Measurements from ENCODE around the gene NUMB.

NUMB gene

GRCh38 chr14:73458183-73458976 is at the start of gene NUMB:
TSS of gene NUMB (minus strand) at chr14:73458546. CDS start at chr14:73355751, 102,795 bp downstream.
- peak; percentile 100 for DNase-seq

GRCh38 chr14:73503648-73504047 is 45.3 kb upstream of the NUMB start:
- no peak for DNase-seq

GRCh38 chr14:73502017-73502619 is 43.8 kb upstream of the NUMB start:
- DNase-seq, result no peak

GRCh38 chr14:73500360-73500759 is 42.0 kb upstream of the NUMB start:
- no peak for DNase-seq

- DNase-seq, result no peak
Measured at GRCh38 chr14:73494593-73494992, 36.2 kb upstream of the NUMB start.

- no peak for DNase-seq
Measured at GRCh38 chr14:73492670-73493069, 34.3 kb upstream of the NUMB start.

GRCh38 chr14:73492043-73492552 is 33.8 kb upstream of the NUMB start:
- DNase-seq, result no peak

GRCh38 chr14:73491256-73492042 is 33.1 kb upstream of the NUMB start:
- no peak for DNase-seq

GRCh38 chr14:73489481-73490175 is 31.3 kb upstream of the NUMB start:
- DNase-seq, result no peak

- DNase-seq, result no peak
Measured at GRCh38 chr14:73478684-73479083, 20.3 kb upstream of the NUMB start.

GRCh38 chr14:73477618-73478266 is 19.4 kb upstream of the NUMB start:
- DNase-seq, result no peak

GRCh38 chr14:73476451-73476931 is 18.1 kb upstream of the NUMB start:
- no peak for DNase-seq

- DNase-seq, result no peak
Measured at GRCh38 chr14:73474952-73475351, 16.6 kb upstream of the NUMB start.

GRCh38 chr14:73472185-73473114 is 14.1 kb upstream of the NUMB start:
- DNase-seq, result peak; percentile 95

- no peak for DNase-seq
Measured at GRCh38 chr14:73471582-73472184, 13.3 kb upstream of the NUMB start.

GRCh38 chr14:73468828-73469375 is 10.6 kb upstream of the NUMB start:
- no peak for DNase-seq

- DNase-seq, result no peak
Measured at GRCh38 chr14:73467800-73468199, 9.5 kb upstream of the NUMB start.

GRCh38 chr14:73467377-73467776 is 9.0 kb upstream of the NUMB start:
- no peak for DNase-seq

- DNase-seq, result no peak
Measured at GRCh38 chr14:73466861-73467260, 8.5 kb upstream of the NUMB start.

GRCh38 chr14:73465823-73466532 is 7.6 kb upstream of the NUMB start:
- no peak for DNase-seq
